IMR-90 (cell line): ENCODE results near the gene RAB25.

Experiments
- BHLHE40 ChIP-seq: fragments of 150-350 bp; IDR thresholded peaks from 2 replicates; pipeline ENCODE4 v1.6.1; 2016; ENCODE audit warnings: mild to moderate bottlenecking, low read depth, low read length
- CEBPB ChIP-seq: IDR thresholded peaks from 2 replicates; pipeline ENCODE4 v1.6.1; 2012; ENCODE audit warnings: low read depth, low read length, improper control_type of control experiment
- CTCF ChIP-seq: conservative IDR thresholded peaks from 2 replicates; pipeline ENCODE4 v1.5.1; 2012; ENCODE audit warnings: mild to moderate bottlenecking, low read depth, low read length, improper control_type of control experiment
- ELK1 ChIP-seq: fragments of 150-350 bp; IDR thresholded peaks from 2 replicates; pipeline ENCODE4 v1.6.1; 2016; ENCODE audit warnings: low read depth, mild to moderate bottlenecking, low read length, moderate library complexity, borderline replicate concordance
- FOS ChIP-seq: fragments of 150-350 bp; IDR thresholded peaks from 2 replicates; pipeline ENCODE4 v1.6.1; 2016; ENCODE audit warnings: low read depth, low read length
- MAFK ChIP-seq: IDR thresholded peaks from 2 replicates; pipeline ENCODE4 v1.6.1; 2012; ENCODE audit warnings: low read depth, low read length, improper control_type of control experiment
- POLR2A ChIP-seq: IDR thresholded peaks from 2 replicates; pipeline ENCODE4 v1.6.1; 2012; ENCODE audit warnings: mild to moderate bottlenecking, low read depth, low read length
- RAD21 ChIP-seq: IDR thresholded peaks from 2 replicates; pipeline ENCODE4 v1.6.1; 2012; ENCODE audit warnings: low read length, improper control_type of control experiment
- RCOR1 ChIP-seq: IDR thresholded peaks from 2 replicates; pipeline ENCODE4 v1.6.1; 2012; ENCODE audit warnings: mild to moderate bottlenecking, low read length, improper control_type of control experiment; ENCODE audit not compliant: insufficient replicate concordance
- SMC3 ChIP-seq: fragments of 150-350 bp; IDR thresholded peaks from 2 replicates; pipeline ENCODE4 v1.6.1; 2016; ENCODE audit warnings: low read depth, mild to moderate bottlenecking, antibody characterized with exemption, low read length, moderate library complexity
- USF2 ChIP-seq: fragments of 150-350 bp; IDR thresholded peaks from 2 replicates; pipeline ENCODE4 v1.6.1; 2017; ENCODE audit warnings: mild to moderate bottlenecking, antibody characterized with exemption, low read length, low read depth

GRCh38 chr1:156045076-156045475, 15.9 kb upstream of the RAB25 start:
- no peak for TF ChIP-seq POLR2A
- TF ChIP-seq CTCF, result no peak
- no peak for TF ChIP-seq FOS
- no peak for TF ChIP-seq CEBPB
- TF ChIP-seq ELK1, result no peak
- TF ChIP-seq USF2, result no peak
- TF ChIP-seq MAFK, result no peak
- TF ChIP-seq RCOR1, result no peak
- no peak for TF ChIP-seq BHLHE40
- no peak for TF ChIP-seq SMC3
- TF ChIP-seq RAD21, result no peak
